CD4-positive, alpha-beta T cell treated with Interleukin-15 for 1 hour (primary cell): ENCODE results near the gene BMPR1A.

Source experiments
- DNase-seq: peaks from one replicate; pipeline ENCODE4 v3.0.0-alpha.2; 2020

The BMPR1A gene

GRCh38 chr10:86769991-86770390 is 13.6 kb downstream of the BMPR1A start:
- DNase-seq = no peak

GRCh38 chr10:86770412-86770960 is 14.1 kb downstream of the BMPR1A start:
- DNase-seq = no peak

- no peak for DNase-seq
These were observed 17.1 kb downstream of the BMPR1A start for GRCh38 chr10:86773498-86773897.

- no peak for DNase-seq
These were observed 18.8 kb downstream of the BMPR1A start for GRCh38 chr10:86775056-86775869.

GRCh38 chr10:86775870-86776180 is 19.4 kb downstream of the BMPR1A start:
- DNase-seq = no peak

GRCh38 chr10:86779220-86780017 is 23.0 kb downstream of the BMPR1A start:
- DNase-seq = no peak

- no peak for DNase-seq
These were observed 26.4 kb downstream of the BMPR1A start for GRCh38 chr10:86782701-86783418.

- DNase-seq = no peak
These were observed 28.6 kb downstream of the BMPR1A start for GRCh38 chr10:86785037-86785436.

- DNase-seq = no peak
These were observed 29.5 kb downstream of the BMPR1A start for GRCh38 chr10:86785968-86786367.

GRCh38 chr10:86786368-86786767 is 29.9 kb downstream of the BMPR1A start:
- DNase-seq = no peak

GRCh38 chr10:86790394-86790793 is 34.0 kb downstream of the BMPR1A start:
- DNase-seq = no peak

GRCh38 chr10:86792461-86793167 is 36.2 kb downstream of the BMPR1A start:
- DNase-seq = no peak

GRCh38 chr10:86793696-86794095 is 37.3 kb downstream of the BMPR1A start:
- no peak for DNase-seq

GRCh38 chr10:86795353-86795752 is 38.9 kb downstream of the BMPR1A start:
- DNase-seq = no peak

GRCh38 chr10:86798025-86798424 is 41.6 kb downstream of the BMPR1A start:
- DNase-seq = no peak

GRCh38 chr10:86798611-86799010 is 42.2 kb downstream of the BMPR1A start:
- no peak for DNase-seq

- DNase-seq = no peak
These were observed 42.9 kb downstream of the BMPR1A start for GRCh38 chr10:86799188-86799845.

GRCh38 chr10:86801995-86802394 is 45.6 kb downstream of the BMPR1A start:
- DNase-seq = no peak

GRCh38 chr10:86802473-86803108 is 46.2 kb downstream of the BMPR1A start:
- DNase-seq = no peak

- no peak for DNase-seq
These were observed 46.7 kb downstream of the BMPR1A start for GRCh38 chr10:86803156-86803555.

GRCh38 chr10:86804805-86805204 is 48.4 kb downstream of the BMPR1A start:
- DNase-seq = no peak

GRCh38 chr10:86813101-86813500 is 56.7 kb downstream of the BMPR1A start:
- no peak for DNase-seq
